ENCODE data around the gene HBS1L. TPM values are rescaled to one million over a fixed set of nuclear protein-coding genes. Genes with fewer than 3 reads are reported as not detected.

Gene HBS1L
- polyA plus RNA-seq, 1 donor (not counting 4 experiments of a cell fraction or from before 2014, with no cell fraction given): 61.6 TPM

- H3K27ac ChIP-seq (ENCODE audit: control insufficient read depth, insufficient read depth, low read length): no peak overlapping the region
- no peaks in the 10 kb centered on the region for H4K20me1 ChIP-seq (ENCODE audit: control insufficient read depth, extremely low read depth, insufficient read depth, low read length)
- H3K9me3 ChIP-seq (ENCODE audit: control insufficient read depth, low read depth, low read length): no peaks in the 10 kb centered on the region
- dilution Hi-C loops (cut with MboI; ENCODE audit: extremely low pct_ligation_motif_present, low sequenced_read_pairs): no loop called here
- FAIRE-seq (peak; percentile 56), DNase-seq (ENCODE audit: low read depth, low spot score) (no peak)
- H3K4me3 ChIP-seq (ENCODE audit: control insufficient read depth in 2 of 3, extremely low read depth in 1 of 3, insufficient read depth in 2 of 3, low read depth in 1 of 3, low read length in 3 of 3): no peak overlapping the region
- H3K9ac ChIP-seq (ENCODE audit: control insufficient read depth, extremely low read depth, insufficient read depth, low read length): no peak overlapping the region
- H3K9me1 ChIP-seq (ENCODE audit: control insufficient read depth, extremely low read depth, insufficient read depth, low read length): no peaks in the 10 kb centered on the region
- no peaks in the 10 kb centered on the region for H3K4me1 ChIP-seq (ENCODE audit: control insufficient read depth, extremely low read depth, insufficient read depth, low read length)
- H3K27me3 ChIP-seq (ENCODE audit: control insufficient read depth, extremely low read depth, insufficient read depth, low read length): no peaks in the 10 kb centered on the region
- H3K4me2 ChIP-seq (ENCODE audit: control insufficient read depth, extremely low read depth, insufficient read depth, low read depth, low read length): no peak overlapping the region
- no peak overlapping the region for H2AFZ ChIP-seq (ENCODE audit: control insufficient read depth, low read length)
- H3K36me3 ChIP-seq (ENCODE audit: control insufficient read depth in 2 of 2, extremely low read depth in 1 of 2, insufficient read depth in 2 of 2, low read length in 2 of 2): no peaks in the 10 kb centered on the region
- no peak for TF ChIP-seq EZH2 (IDR thresholded peaks at IDR 0.05; ENCODE audit: low read length)
- TF ChIP-seq CTCF (optimal IDR thresholded peaks at IDR 0.05 in 1 of 3, IDR thresholded peaks at IDR 0.05 in 1 of 3, conservative IDR thresholded peaks at IDR 0.05 in 1 of 3; ENCODE audit: extremely low read depth in 1 of 3, insufficient read depth in 2 of 3, low read length in 3 of 3): no peak
- peaks cover 7% of the 10 kb centered on the region for H3K79me2 ChIP-seq (ENCODE audit: control insufficient read depth, insufficient read depth, low read length)
Observed at GRCh38 chr6:135021310-135022049, 33.1 kb downstream of the HBS1L start.

- no peaks in the 10 kb centered on the region for H3K9me3 ChIP-seq (ENCODE audit: control insufficient read depth, low read depth, low read length)
- H3K9me1 ChIP-seq (ENCODE audit: control insufficient read depth, extremely low read depth, insufficient read depth, low read length): no peaks in the 10 kb centered on the region
- TF ChIP-seq EZH2 (IDR thresholded peaks at IDR 0.05; ENCODE audit: low read length): no peak
- no peak for TF ChIP-seq CTCF (optimal IDR thresholded peaks at IDR 0.05 in 1 of 3, IDR thresholded peaks at IDR 0.05 in 1 of 3, conservative IDR thresholded peaks at IDR 0.05 in 1 of 3; ENCODE audit: extremely low read depth in 1 of 3, insufficient read depth in 2 of 3, low read length in 3 of 3)
- FAIRE-seq (no peak), DNase-seq (ENCODE audit: low read depth, low spot score) (no peak)
- dilution Hi-C loops (cut with MboI; ENCODE audit: extremely low pct_ligation_motif_present, low sequenced_read_pairs): no loop called here
- no peaks in the 10 kb centered on the region for H3K4me1 ChIP-seq (ENCODE audit: control insufficient read depth, extremely low read depth, insufficient read depth, low read length)
- no peak overlapping the region for H3K4me3 ChIP-seq (ENCODE audit: control insufficient read depth in 2 of 3, extremely low read depth in 1 of 3, insufficient read depth in 2 of 3, low read depth in 1 of 3, low read length in 3 of 3)
- H3K27ac ChIP-seq (ENCODE audit: control insufficient read depth, insufficient read depth, low read length): no peak overlapping the region
- no peaks in the 10 kb centered on the region for H4K20me1 ChIP-seq (ENCODE audit: control insufficient read depth, extremely low read depth, insufficient read depth, low read length)
- H3K79me2 ChIP-seq (ENCODE audit: control insufficient read depth, insufficient read depth, low read length): peaks cover 3% of the 10 kb centered on the region
- no peak overlapping the region for H3K9ac ChIP-seq (ENCODE audit: control insufficient read depth, extremely low read depth, insufficient read depth, low read length)
- no peaks in the 10 kb centered on the region for H3K27me3 ChIP-seq (ENCODE audit: control insufficient read depth, extremely low read depth, insufficient read depth, low read length)
- no peak overlapping the region for H2AFZ ChIP-seq (ENCODE audit: control insufficient read depth, low read length)
- no peaks in the 10 kb centered on the region for H3K36me3 ChIP-seq (ENCODE audit: control insufficient read depth in 2 of 2, extremely low read depth in 1 of 2, insufficient read depth in 2 of 2, low read length in 2 of 2)
- H3K4me2 ChIP-seq (ENCODE audit: control insufficient read depth, extremely low read depth, insufficient read depth, low read depth, low read length): no peak overlapping the region
Observed at GRCh38 chr6:135018941-135019340, 35.7 kb downstream of the HBS1L start.

Data from keratinocyte (primary cell).